ENCODE measurements around the gene PAH.

DNA sequence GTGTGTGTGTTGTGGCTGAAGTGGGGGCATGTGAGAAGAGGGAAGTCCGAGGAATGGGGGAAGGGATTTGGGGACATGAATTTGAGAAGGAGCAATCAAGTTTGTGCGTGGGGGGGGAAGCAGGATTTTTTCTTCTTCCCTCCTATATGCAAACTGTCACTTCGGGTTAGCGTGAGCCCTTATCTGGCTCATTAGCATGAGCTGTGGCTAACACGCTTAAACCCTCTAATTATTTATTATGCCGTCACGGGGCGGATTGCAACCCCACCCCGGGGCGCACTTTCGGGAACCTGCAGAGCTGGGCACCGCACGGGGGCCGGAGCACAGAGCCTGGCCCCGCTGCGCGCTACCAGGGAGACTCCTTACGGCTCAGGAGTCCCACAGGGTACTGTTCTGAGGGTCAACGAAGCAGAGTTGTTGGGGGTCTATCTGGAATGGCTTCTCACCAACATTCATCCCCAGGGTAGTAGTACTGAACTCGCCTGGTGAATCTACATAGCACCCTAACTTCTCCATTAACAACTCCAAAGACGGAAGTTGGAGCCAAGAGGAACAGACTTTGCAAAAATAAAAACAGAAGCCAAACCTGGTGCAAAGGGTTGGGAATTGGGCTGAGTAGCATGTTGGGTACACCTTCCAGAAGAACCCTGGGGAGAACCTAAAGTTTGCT, 34.0 kb upstream of the PAH start:
- TF ChIP-seq CTCF (IDR thresholded peaks at IDR 0.05) = no peak
- no peak for TF ChIP-seq POLR2A (IDR thresholded peaks at IDR 0.05)
- no peak for TF ChIP-seq EP300 (IDR thresholded peaks at IDR 0.05)
